Endothelial cell of umbilical vein (primary cell): Measurements from ENCODE around the gene CD300H. TPM values are rescaled to one million over a fixed set of nuclear protein-coding genes. Genes with fewer than 3 reads are reported as not detected.

Source experiments
- BruUV-seq: library from RNA; stranded (reverse); fragments of 400-500 nt; replicated peaks from 2 replicates; lab custom pipeline; 2021; lab: Mats Ljungman, UMichigan
- CTCF ChIA-PET: fragments of 300-600, 350-600 bp; sonication (Branson Sonifier 250); formaldehyde crosslinking; loops from one replicate; lab custom pipeline; 2021; ENCODE audit warnings: antibody characterized with exemption, inconsistent platforms; lab: Charles Lee
- POLR2A ChIA-PET: fragments of 300-600, 350-600 bp; sonication (Branson Sonifier 250); formaldehyde crosslinking; loops from one replicate; lab custom pipeline; 2021; ENCODE audit warnings: antibody characterized with exemption, inconsistent platforms; lab: Charles Lee
- DNase-seq: peaks from one replicate; pipeline ENCODE4 v3.0.0-alpha.2; 2011; ENCODE audit warnings: low read depth, low spot score
- FAIRE-seq: peaks from 2 replicates; lab custom pipeline; 2011; peaks lifted over from hg19 to GRCh38; lab: Jason Lieb, UNC
- H2AFZ ChIP-seq: 2 replicates; pipeline ENCODE4 v1.6.0; 2012; ENCODE audit warnings: low read depth, low read length, control low read depth, inconsistent platforms
- H3K27ac ChIP-seq: 2 replicates; pipeline ENCODE4 v1.5.1; 2011; ENCODE audit warnings: low read depth, mild to moderate bottlenecking, control low read depth, low read length, moderate library complexity; ENCODE audit not compliant: insufficient read depth
- H3K27me3 ChIP-seq, 2 experiments: 2 replicates each; pipeline versions ENCODE4 v1.6.0 to v1.6.1; 2011; ENCODE audit warnings: low read length in 2 of 2, mixed read lengths in 1 of 2; ENCODE audit not compliant: control insufficient read depth in 2 of 2, insufficient read depth in 2 of 2
- H3K36me3 ChIP-seq, 2 experiments: 2 replicates in 1 of 2; 3 replicates in 1 of 2; pipeline ENCODE4 v1.5.1; 2011; ENCODE audit warnings: low read length in 2 of 2, mild to moderate bottlenecking in 1 of 2, moderate library complexity in 1 of 2; ENCODE audit not compliant: control insufficient read depth in 2 of 2, insufficient read depth in 2 of 2; ENCODE audit errors: extremely low read depth in 1 of 2
- H3K4me1 ChIP-seq: 3 replicates; pipeline ENCODE4 v1.5.1; 2011; ENCODE audit warnings: mild to moderate bottlenecking, low read length; ENCODE audit not compliant: control insufficient read depth, insufficient read depth; ENCODE audit errors: extremely low read depth
- H3K4me2 ChIP-seq: 2 replicates; pipeline ENCODE4 v1.6.1; 2011; ENCODE audit warnings: low read length, control low read depth, mixed read lengths; ENCODE audit not compliant: insufficient read depth
- H3K4me3 ChIP-seq, 3 experiments: fragments of 200-600 bp in 1 of 3; sonication (generic), shearing (Covaris generic) in 1 of 3; replicated peaks in 1 of 3; 2 replicates each; pipeline ENCODE4 v1.5.1; 2011 to 2016; ENCODE audit warnings: control low read depth in 3 of 3, low read length in 3 of 3, mild to moderate bottlenecking in 2 of 3, inconsistent platforms in 1 of 3, low read depth in 1 of 3, moderate library complexity in 1 of 3; ENCODE audit not compliant: insufficient read depth in 1 of 3
- H3K79me2 ChIP-seq: 2 replicates; pipeline ENCODE4 v1.6.0; 2012; ENCODE audit warnings: low read length, inconsistent platforms; ENCODE audit not compliant: control insufficient read depth, insufficient read depth
- H3K9ac ChIP-seq: replicated peaks from 2 replicates; pipeline ENCODE3; 2011; ENCODE audit warnings: low read length, control low read depth; ENCODE audit not compliant: insufficient read depth; ENCODE audit errors: extremely low read depth
- H3K9me1 ChIP-seq: replicated peaks from 3 replicates; pipeline ENCODE4 v1.6.0; 2011; ENCODE audit warnings: mild to moderate bottlenecking, low read length; ENCODE audit not compliant: control insufficient read depth, insufficient read depth; ENCODE audit errors: extremely low read depth
- H3K9me3 ChIP-seq: replicated peaks from 2 replicates; pipeline ENCODE4 v1.5.1; 2012; ENCODE audit warnings: low read length, inconsistent platforms; ENCODE audit not compliant: control insufficient read depth, insufficient read depth
- H4K20me1 ChIP-seq: replicated peaks from 2 replicates; pipeline ENCODE3; 2011; ENCODE audit warnings: mild to moderate bottlenecking, low read length; ENCODE audit not compliant: control insufficient read depth, insufficient read depth; ENCODE audit errors: extremely low read depth
- EZH2 ChIP-seq: IDR thresholded peaks from 2 replicates; pipeline ENCODE4 v1.6.1; 2012; ENCODE audit warnings: borderline replicate concordance, low read depth, mild to moderate bottlenecking, moderate library complexity, low read length, inconsistent platforms; ENCODE audit not compliant: severe bottlenecking
- FOS ChIP-seq: IDR thresholded peaks from 2 replicates; pipeline ENCODE4 v1.6.1; 2011; ENCODE audit warnings: mild to moderate bottlenecking, low read length, moderate library complexity, borderline replicate concordance; ENCODE audit not compliant: insufficient read depth
- GATA2 ChIP-seq: IDR thresholded peaks from 2 replicates; pipeline ENCODE4 v1.7.0; 2011; ENCODE audit warnings: low read depth, mild to moderate bottlenecking, moderate library complexity, mixed read lengths, low read length; ENCODE audit not compliant: insufficient read length, insufficient read depth
- JUN ChIP-seq: IDR thresholded peaks from 2 replicates; pipeline ENCODE4 v1.6.1; 2011; ENCODE audit warnings: borderline replicate concordance, low read depth; ENCODE audit not compliant: insufficient read length, insufficient read depth
- MYC ChIP-seq: IDR thresholded peaks from one replicate; pipeline ENCODE4 v1.6.1; 2011; ENCODE audit warnings: mild to moderate bottlenecking, low read depth, low read length
- POLR2A ChIP-seq: IDR thresholded peaks from 2 replicates; pipeline ENCODE4 v1.6.1; 2012; ENCODE audit warnings: low read depth, mild to moderate bottlenecking, control low read depth, low read length
- POLR2AphosphoS5 ChIP-seq: IDR thresholded peaks from 2 replicates; pipeline ENCODE4 v1.6.1; 2012; ENCODE audit warnings: low read depth, mild to moderate bottlenecking, control low read depth, low read length, moderate library complexity; ENCODE audit not compliant: insufficient read depth
- dilution Hi-C: fragments of 300-500 bp; cut with MboI; formaldehyde crosslinking; loops from one replicate; pipeline ENCODE4 v1.15.0; 2019; ENCODE audit warnings: low sequenced_read_pairs; ENCODE audit not compliant: extremely low pct_ligation_motif_present
- intact Hi-C: fragments of 100-400 bp; cut with micrococcal nuclease; formaldehyde crosslinking; loops from one replicate; pipeline ENCODE4 v1.10.0; 2022
- polyA plus RNA-seq, 4 experiments: library from polyadenylated mRNA; depleted of rRNA in 3 of 4; stranded (reverse) in 3 of 4; unstranded in 1 of 4; fragments of >200 nt; gene quantifications; 2 replicates each; pipeline versions ENCODE4 v1.2.1 to v1.2.3, GENCODE V29; 2011 to 2012; ENCODE audit warnings: missing spikeins in 1 of 4
- total RNA-seq: library from RNA; stranded (reverse); gene quantifications from 2 replicates; pipeline ENCODE4 v1.2.3, GENCODE V29; 2021
- TF ChIP-seq, protein P1 (sequence below), 2 donors: IDR thresholded peaks; 1 replicate in 1 of 2; 2 replicates in 1 of 2; pipeline ENCODE4 v1.5.1; 2011; ENCODE audit warnings: low read length in 2 of 2, mild to moderate bottlenecking in 2 of 2, moderate library complexity in 2 of 2, control low read depth in 1 of 2, inconsistent platforms in 1 of 2, low read depth in 1 of 2; ENCODE audit not compliant: insufficient read depth in 1 of 2; ENCODE audit errors: extremely low read depth in 1 of 2
- TF ChIP-seq, protein P2 (sequence below): IDR thresholded peaks from 2 replicates; pipeline ENCODE4 v1.6.1; 2011; ENCODE audit not compliant: insufficient read depth, insufficient read length

CD300H gene
- total and polyA plus RNA-seq, 2 donors (not counting 3 experiments of a cell fraction or from before 2014, with no cell fraction given), result not detected

GRCh38 chr17:74592087-74592990 is 25.0 kb upstream of the CD300H start, which contains the start of gene CD300LD:
Gene CD300LD (minus strand): TSS chr17:74592283. CDS start chr17:74592202, 81 bp downstream.
- Histone ChIP-seq H3K27me3 (no peaks in the 10 kb centered on the region), H3K4me1 (no peaks in the 10 kb centered on the region), H3K4me3 (no peak within 1 kb of the TSS), H3K79me2 (no peaks in the 10 kb centered on the region), H3K36me3 (no peaks in the 10 kb centered on the region), H3K4me2 (no peak within 1 kb of the TSS), H3K9me1 (no peaks in the 10 kb centered on the region), H4K20me1 (no peaks in the 10 kb centered on the region), H3K9me3 (no peaks in the 10 kb centered on the region), H2AFZ (no peak within 1 kb of the TSS), H3K9ac (no peak within 1 kb of the TSS), H3K27ac (no peak within 1 kb of the TSS)
- POLR2A ChIA-PET, result no interaction called here
- no peak for DNase-seq
- intact Hi-C loops, result no loop called here
- no TSS peak for BruUV-seq
- no peak for TF ChIP-seq POLR2A
- TF ChIP-seq GATA2, result no peak
- TF ChIP-seq, protein P1, sequence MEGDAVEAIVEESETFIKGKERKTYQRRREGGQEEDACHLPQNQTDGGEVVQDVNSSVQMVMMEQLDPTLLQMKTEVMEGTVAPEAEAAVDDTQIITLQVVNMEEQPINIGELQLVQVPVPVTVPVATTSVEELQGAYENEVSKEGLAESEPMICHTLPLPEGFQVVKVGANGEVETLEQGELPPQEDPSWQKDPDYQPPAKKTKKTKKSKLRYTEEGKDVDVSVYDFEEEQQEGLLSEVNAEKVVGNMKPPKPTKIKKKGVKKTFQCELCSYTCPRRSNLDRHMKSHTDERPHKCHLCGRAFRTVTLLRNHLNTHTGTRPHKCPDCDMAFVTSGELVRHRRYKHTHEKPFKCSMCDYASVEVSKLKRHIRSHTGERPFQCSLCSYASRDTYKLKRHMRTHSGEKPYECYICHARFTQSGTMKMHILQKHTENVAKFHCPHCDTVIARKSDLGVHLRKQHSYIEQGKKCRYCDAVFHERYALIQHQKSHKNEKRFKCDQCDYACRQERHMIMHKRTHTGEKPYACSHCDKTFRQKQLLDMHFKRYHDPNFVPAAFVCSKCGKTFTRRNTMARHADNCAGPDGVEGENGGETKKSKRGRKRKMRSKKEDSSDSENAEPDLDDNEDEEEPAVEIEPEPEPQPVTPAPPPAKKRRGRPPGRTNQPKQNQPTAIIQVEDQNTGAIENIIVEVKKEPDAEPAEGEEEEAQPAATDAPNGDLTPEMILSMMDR (IDR thresholded peaks at IDR 0.05; ENCODE audit: extremely low read depth in 1 of 2, insufficient read depth in 1 of 2, low read depth in 1 of 2, low read length in 2 of 2), result no peak
- no peak for TF ChIP-seq MYC
- no peak for TF ChIP-seq FOS
- no peak for TF ChIP-seq JUN
- no peak for TF ChIP-seq POLR2AphosphoS5
- TF ChIP-seq EZH2, result no peak
- TF ChIP-seq, protein P2, sequence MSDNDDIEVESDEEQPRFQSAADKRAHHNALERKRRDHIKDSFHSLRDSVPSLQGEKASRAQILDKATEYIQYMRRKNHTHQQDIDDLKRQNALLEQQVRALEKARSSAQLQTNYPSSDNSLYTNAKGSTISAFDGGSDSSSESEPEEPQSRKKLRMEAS, result no peak
- dilution Hi-C loops, result no loop called here
- CTCF ChIA-PET, result no interaction called here
- no peak for FAIRE-seq
